Neural progenitor cell (in vitro differentiated cells): ENCODE results near the gene LCE5A. TPM values are rescaled to one million over a fixed set of nuclear protein-coding genes. Genes with fewer than 3 reads are reported as not detected.
"Not testable (repeated sequence)": the region's sequence is repeated elsewhere in the genome, so short reads cannot be mapped to it uniquely, and the experiment has no call there.

ENCODE experiments used
- DNase-seq: peaks from one replicate; pipeline ENCODE4 v3.0.0-alpha.2; 2016; ENCODE audit warnings: low spot score
- H2AFZ ChIP-seq: fragments of 200-600 bp; sonication (generic); replicated peaks from 2 replicates; pipeline ENCODE4 v1.6.1; 2016; ENCODE audit warnings: antibody characterized with exemption
- H3F3A ChIP-seq: fragments of 200-600 bp; sonication (generic); 2 replicates; pipeline ENCODE4 v1.6.1; 2016; ENCODE audit warnings: antibody characterized with exemption, low read depth
- H3K27ac ChIP-seq: fragments of 200-600 bp; sonication (generic); 2 replicates; pipeline ENCODE4 v1.5.1; 2016; ENCODE audit warnings: mild to moderate bottlenecking
- H3K27me3 ChIP-seq: fragments of 200-600 bp; sonication (generic); 2 replicates; pipeline ENCODE4 v1.6.1; 2016; ENCODE audit warnings: mild to moderate bottlenecking, moderate library complexity
- H3K36me3 ChIP-seq: fragments of 200-600 bp; sonication (generic); 2 replicates; pipeline ENCODE4 v1.5.1; 2016
- H3K4me1 ChIP-seq: fragments of 200-600 bp; sonication (generic); 2 replicates; pipeline ENCODE4 v1.6.1; 2016; ENCODE audit warnings: mixed run types
- H3K4me2 ChIP-seq: fragments of 200-600 bp; sonication (generic); 2 replicates; pipeline ENCODE4 v1.6.1; 2016
- H3K4me3 ChIP-seq: fragments of 200-600 bp; sonication (generic); 2 replicates; pipeline ENCODE4 v1.5.1; 2016
- H3K79me2 ChIP-seq: fragments of 200-600 bp; sonication (generic); 2 replicates; pipeline ENCODE4 v1.6.1; 2016; ENCODE audit warnings: low read depth
- H3K9ac ChIP-seq: fragments of 200-600 bp; sonication (generic); 2 replicates; pipeline ENCODE4 v1.6.1; 2016
- H3K9me3 ChIP-seq: fragments of 200-600 bp; sonication (generic); 2 replicates; pipeline ENCODE4 v1.5.1; 2016; ENCODE audit warnings: low read depth
- H4K20me1 ChIP-seq: fragments of 200-600 bp; sonication (generic); 2 replicates; pipeline ENCODE4 v1.6.1; 2016; ENCODE audit warnings: low read depth
- H3K27ac Mint-ChIP-seq: 3 replicates; pipeline ENCODE4 v1.8.0; 2021; ENCODE audit warnings: mixed read lengths
- H3K27me3 Mint-ChIP-seq: 2 replicates; pipeline ENCODE4 v1.8.0; 2022; ENCODE audit warnings: low read depth, mild to moderate bottlenecking, inconsistent platforms, moderate library complexity, mixed read lengths; ENCODE audit not compliant: insufficient read depth
- H3K36me3 Mint-ChIP-seq: 3 replicates; pipeline ENCODE4 v1.8.0; 2021; ENCODE audit warnings: mixed read lengths
- H3K4me1 Mint-ChIP-seq: 3 replicates; pipeline ENCODE4 v1.8.0; 2021; ENCODE audit warnings: mixed read lengths
- H3K4me3 Mint-ChIP-seq: 3 replicates; pipeline ENCODE4 v1.8.0; 2021; ENCODE audit warnings: mild to moderate bottlenecking, moderate library complexity, mixed read lengths
- H3K9me3 Mint-ChIP-seq: 3 replicates; pipeline ENCODE4 v1.8.0; 2020; ENCODE audit warnings: mixed read lengths
- EZH2 ChIP-seq: fragments of 200-600 bp; sonication (generic); IDR thresholded peaks from 2 replicates; pipeline ENCODE4 v1.6.1; 2017; ENCODE audit warnings: antibody characterized with exemption, mild to moderate bottlenecking, moderate library complexity
- EZH2phosphoT487 ChIP-seq: fragments of 200-600 bp; sonication (generic); IDR thresholded peaks from 2 replicates; pipeline ENCODE4 v1.6.1; 2017; ENCODE audit warnings: antibody characterized with exemption
- total RNA-seq: library from RNA; depleted of rRNA; stranded (reverse); fragments of >200 nt; gene quantifications from 2 replicates; pipeline ENCODE4 v1.2.3, GENCODE V29; 2015; ENCODE audit warnings: low replicate concordance
- TF ChIP-seq, protein P1 (sequence below): fragments of 200-600 bp; sonication (generic); IDR thresholded peaks from 2 replicates; pipeline ENCODE4 v1.5.1; 2017; ENCODE audit warnings: antibody characterized with exemption, mild to moderate bottlenecking

LCE5A gene
- total RNA-seq, 1 donor from 2014 or later = not detected

DNA sequence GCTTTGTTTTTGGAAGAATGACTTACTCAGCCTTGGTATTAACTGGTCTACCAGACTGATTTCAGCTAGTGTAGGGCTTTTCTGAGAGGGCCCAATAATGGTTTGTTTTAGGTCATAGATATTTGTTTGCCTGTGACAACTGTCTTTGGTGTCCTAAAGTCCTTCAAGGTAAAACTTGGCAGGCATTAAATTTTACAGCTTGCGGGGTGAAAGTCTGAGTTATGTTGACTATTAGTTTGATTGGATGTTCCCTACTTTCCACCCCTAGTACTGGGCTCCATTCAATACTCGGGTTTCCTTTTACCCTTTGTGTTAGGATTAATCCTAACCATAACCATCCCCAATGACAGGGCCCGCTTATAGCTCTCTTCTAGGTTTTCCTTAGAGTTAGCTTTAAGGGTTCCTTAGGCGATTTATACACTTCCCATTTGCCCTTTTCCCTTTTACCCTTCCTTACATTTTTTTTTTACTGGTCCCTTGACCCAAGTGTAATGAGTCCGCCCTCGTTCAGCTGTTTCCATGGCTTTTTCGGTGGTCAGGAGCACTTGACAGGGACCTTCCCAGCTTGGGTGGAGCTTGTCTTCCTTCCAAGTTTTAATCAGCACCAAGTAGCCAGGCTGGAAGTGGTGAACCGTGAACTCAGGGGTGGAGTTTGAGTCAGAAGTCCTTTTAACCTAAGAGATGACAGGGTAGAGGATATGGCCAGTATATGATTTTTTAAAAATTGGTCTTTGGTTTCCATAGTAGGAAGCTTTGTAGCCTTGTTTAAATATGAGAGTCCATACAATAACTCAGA lies 28.5 kb upstream of the LCE5A start:
- no peaks in the 10 kb centered on the region for H3K4me1 Mint-ChIP-seq
- Histone ChIP-seq H2AFZ (no peak overlapping the region), H3K4me1 (no peaks in the 10 kb centered on the region), H4K20me1 (no peaks in the 10 kb centered on the region), H3K4me2 (no peak overlapping the region), H3F3A (no peaks in the 10 kb centered on the region), H3K79me2 (no peaks in the 10 kb centered on the region), H3K27ac (no peak overlapping the region), H3K9ac (no peak overlapping the region), H3K27me3 (no peaks in the 10 kb centered on the region), H3K36me3 (no peaks in the 10 kb centered on the region), H3K9me3 (peaks cover 15% of the 10 kb centered on the region), H3K4me3 (no peak overlapping the region)
- H3K36me3 Mint-ChIP-seq = peaks cover 3% of the 10 kb centered on the region
- no peak overlapping the region for H3K27ac Mint-ChIP-seq
- peaks cover 34% of the 10 kb centered on the region for H3K9me3 Mint-ChIP-seq
- no peak for DNase-seq
- peaks cover 4% of the 10 kb centered on the region for H3K27me3 Mint-ChIP-seq
- no peak overlapping the region for H3K4me3 Mint-ChIP-seq
- TF ChIP-seq, protein P1, sequence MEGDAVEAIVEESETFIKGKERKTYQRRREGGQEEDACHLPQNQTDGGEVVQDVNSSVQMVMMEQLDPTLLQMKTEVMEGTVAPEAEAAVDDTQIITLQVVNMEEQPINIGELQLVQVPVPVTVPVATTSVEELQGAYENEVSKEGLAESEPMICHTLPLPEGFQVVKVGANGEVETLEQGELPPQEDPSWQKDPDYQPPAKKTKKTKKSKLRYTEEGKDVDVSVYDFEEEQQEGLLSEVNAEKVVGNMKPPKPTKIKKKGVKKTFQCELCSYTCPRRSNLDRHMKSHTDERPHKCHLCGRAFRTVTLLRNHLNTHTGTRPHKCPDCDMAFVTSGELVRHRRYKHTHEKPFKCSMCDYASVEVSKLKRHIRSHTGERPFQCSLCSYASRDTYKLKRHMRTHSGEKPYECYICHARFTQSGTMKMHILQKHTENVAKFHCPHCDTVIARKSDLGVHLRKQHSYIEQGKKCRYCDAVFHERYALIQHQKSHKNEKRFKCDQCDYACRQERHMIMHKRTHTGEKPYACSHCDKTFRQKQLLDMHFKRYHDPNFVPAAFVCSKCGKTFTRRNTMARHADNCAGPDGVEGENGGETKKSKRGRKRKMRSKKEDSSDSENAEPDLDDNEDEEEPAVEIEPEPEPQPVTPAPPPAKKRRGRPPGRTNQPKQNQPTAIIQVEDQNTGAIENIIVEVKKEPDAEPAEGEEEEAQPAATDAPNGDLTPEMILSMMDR = no peak
- TF ChIP-seq EZH2phosphoT487 = no peak
- no peak for TF ChIP-seq EZH2

DNA sequence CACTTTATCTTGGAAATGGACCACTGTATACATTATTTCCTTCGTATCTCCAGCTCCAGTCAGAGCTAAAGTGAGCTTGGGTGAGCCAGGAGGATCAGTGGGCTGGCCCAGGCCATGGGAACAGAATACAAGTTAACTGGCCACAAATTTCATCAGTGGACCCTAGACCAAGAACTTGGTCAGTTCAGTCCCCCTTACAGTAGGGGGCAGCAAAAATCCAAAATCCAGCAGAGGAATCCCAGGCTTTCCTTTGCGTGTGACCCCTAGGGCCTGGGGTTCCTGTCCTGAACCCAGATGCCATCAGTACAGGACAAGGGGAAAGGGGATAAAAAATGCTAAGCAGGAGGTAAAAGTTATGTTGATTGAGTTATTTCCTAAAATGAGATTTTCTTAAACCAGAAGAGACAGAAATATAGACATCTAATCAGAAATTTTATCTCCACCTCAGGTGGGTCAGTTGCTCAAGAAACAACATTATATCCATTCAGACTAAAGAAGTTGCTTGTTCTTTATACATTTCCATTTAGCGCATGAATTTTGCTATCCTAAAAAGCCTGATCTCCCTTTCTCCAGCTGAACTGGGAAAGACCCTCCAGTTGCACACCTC lies 24.1 kb upstream of the LCE5A start:
- Histone ChIP-seq H3K4me3 (no peak overlapping the region), H3K27me3 (no peaks in the 10 kb centered on the region), H3K79me2 (no peaks in the 10 kb centered on the region), H3K9ac (no peak overlapping the region), H4K20me1 (no peaks in the 10 kb centered on the region), H3K27ac (no peak overlapping the region), H3K4me2 (no peak overlapping the region), H2AFZ (no peak overlapping the region), H3K4me1 (no peaks in the 10 kb centered on the region), H3K36me3 (no peaks in the 10 kb centered on the region), H3K9me3 (peaks cover 28% of the 10 kb centered on the region), H3F3A (no peaks in the 10 kb centered on the region)
- Mint-ChIP-seq H3K4me1 (no peaks in the 10 kb centered on the region), H3K4me3 (no peak overlapping the region), H3K27ac (no peak overlapping the region), H3K9me3 (peaks cover 23% of the 10 kb centered on the region), H3K27me3 (peaks cover 2% of the 10 kb centered on the region), H3K36me3 (no peaks in the 10 kb centered on the region)
- TF ChIP-seq EZH2 (no peak), EZH2phosphoT487 (no peak)
- no peak for DNase-seq

DNA sequence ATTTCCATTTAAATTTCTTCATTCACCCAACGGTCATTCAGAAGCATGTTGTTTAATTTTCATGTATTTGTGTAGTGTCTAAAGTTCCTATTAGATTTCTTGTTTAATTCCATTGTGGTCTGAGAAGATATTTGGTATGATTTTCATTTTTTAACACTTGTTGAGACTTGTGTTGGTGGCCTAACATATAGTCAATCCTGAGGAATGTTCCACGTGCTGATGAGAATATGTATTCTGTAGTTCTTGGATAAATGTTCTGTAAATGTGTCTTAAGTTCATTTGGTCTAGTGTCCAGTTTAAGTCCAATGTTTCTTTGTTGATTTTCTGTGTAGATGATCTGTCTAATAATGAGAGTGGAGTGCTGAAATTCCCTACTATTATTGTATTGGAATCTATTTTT lies 22.7 kb upstream of the LCE5A start:
- peaks cover 22% of the 10 kb centered on the region for H3K9me3 Mint-ChIP-seq
- H3K4me3 ChIP-seq = no peak overlapping the region
- H3F3A ChIP-seq = no peaks in the 10 kb centered on the region
- TF ChIP-seq, protein P1 = no peak
- TF ChIP-seq EZH2phosphoT487 (no peak), EZH2 (no peak)
- no peaks in the 10 kb centered on the region for H3K79me2 ChIP-seq
- H3K4me3 Mint-ChIP-seq = no peak overlapping the region
- H3K27ac ChIP-seq = no peak overlapping the region
- no peak overlapping the region for H3K27ac Mint-ChIP-seq
- H3K36me3 ChIP-seq = no peaks in the 10 kb centered on the region
- H3K27me3 ChIP-seq = no peaks in the 10 kb centered on the region
- no peak for DNase-seq
- no peak overlapping the region for H2AFZ ChIP-seq
- H3K4me1 ChIP-seq = no peaks in the 10 kb centered on the region
- H3K4me1 Mint-ChIP-seq = no peaks in the 10 kb centered on the region
- H3K9ac ChIP-seq = no peak overlapping the region
- H4K20me1 ChIP-seq = no peaks in the 10 kb centered on the region
- no peak overlapping the region for H3K4me2 ChIP-seq
- no peaks in the 10 kb centered on the region for H3K27me3 Mint-ChIP-seq
- no peaks in the 10 kb centered on the region for H3K36me3 Mint-ChIP-seq
- H3K9me3 ChIP-seq = peaks cover 25% of the 10 kb centered on the region

DNA sequence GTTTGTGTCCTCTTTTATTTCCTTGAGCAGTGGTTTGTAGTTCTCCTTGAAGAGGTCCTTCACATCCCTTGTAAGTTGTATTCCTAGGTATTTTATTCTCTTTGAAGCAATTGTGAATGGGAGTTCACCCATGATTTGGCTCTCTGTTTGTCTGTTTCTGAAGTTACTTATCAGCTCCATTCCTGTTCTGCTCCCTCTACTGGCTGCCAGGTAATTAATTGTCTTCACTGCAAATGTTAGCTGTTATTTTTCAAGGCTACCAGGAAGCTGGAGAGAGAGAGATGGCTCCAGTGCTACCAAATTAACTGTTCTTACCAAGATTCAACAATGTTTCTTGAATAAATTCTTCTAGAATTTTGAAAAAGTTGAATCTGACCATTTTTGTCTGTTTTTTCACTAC lies 19.1 kb upstream of the LCE5A start:
- H3K4me2 ChIP-seq, H3F3A ChIP-seq, H3K79me2 ChIP-seq, H3K27ac Mint-ChIP-seq, H3K27me3 ChIP-seq, H3K4me1 ChIP-seq, H3K9ac ChIP-seq, DNase-seq, H3K4me1 Mint-ChIP-seq, H4K20me1 ChIP-seq, H3K27me3 Mint-ChIP-seq, H3K27ac ChIP-seq, H3K4me3 ChIP-seq, H3K4me3 Mint-ChIP-seq, H3K36me3 ChIP-seq, H3K36me3 Mint-ChIP-seq, H2AFZ ChIP-seq: not testable (repeated sequence)
- peaks cover 30% of the 10 kb centered on the region for H3K9me3 Mint-ChIP-seq
- H3K9me3 ChIP-seq = peaks cover 20% of the 10 kb centered on the region
